ENCODE measurements around the gene OS9.
A peak's percentile ranks its signal among the peaks of the same experiment; 100 is the strongest.
"Not testable (repeated sequence)": the region's sequence is repeated elsewhere in the genome, so short reads cannot be mapped to it uniquely, and the experiment has no call there.

Gene OS9
- 351 to 604 (median 431) reads per million in 17 experiments for total RNA-seq

DNA sequence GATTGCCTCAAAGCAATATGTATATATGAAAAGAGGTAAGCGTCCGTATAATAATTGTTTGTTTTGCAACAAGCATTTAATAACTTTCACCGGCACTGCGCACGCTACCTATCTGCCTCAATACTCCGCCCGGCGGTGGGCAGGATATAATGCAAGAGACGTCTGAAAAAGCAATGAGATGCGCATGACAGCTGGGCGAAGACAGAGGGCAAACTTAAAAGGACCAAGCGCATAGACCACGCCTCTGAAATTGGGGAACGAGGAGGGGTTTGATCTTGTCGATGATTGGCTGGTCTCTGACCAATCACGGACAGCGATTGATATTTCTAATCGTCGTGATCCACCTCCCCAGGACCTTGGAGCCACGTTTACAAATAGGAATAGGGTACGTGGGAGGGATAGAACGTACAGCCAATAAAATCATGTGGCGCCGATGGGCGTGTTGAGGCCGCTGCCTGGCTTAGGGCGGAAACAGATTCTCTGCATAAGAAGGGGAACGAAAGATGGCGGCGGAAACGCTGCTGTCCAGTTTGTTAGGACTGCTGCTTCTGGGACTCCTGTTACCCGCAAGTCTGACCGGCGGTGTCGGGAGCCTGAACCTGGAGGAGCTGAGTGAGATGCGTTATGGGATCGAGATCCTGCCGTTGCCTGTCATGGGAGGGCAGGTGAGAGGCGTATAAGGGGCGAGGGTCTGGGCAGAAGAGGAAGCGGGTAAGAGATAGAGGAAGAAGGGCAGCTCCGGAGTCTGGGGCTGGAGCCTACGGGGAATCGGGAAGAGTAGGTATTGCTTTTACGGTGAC is at the start of gene OS9:
TSS of gene OS9 (plus strand) at position 474 of the 800 bp plus-strand sequence. CDS start at position 504, 30 bp downstream.
- DNase-seq = peak; percentile 97 to 100 (median 98)

GRCh38 chr12:57645990-57646658 is 47.8 kb upstream of the OS9 start:
- not testable (repeated sequence) for DNase-seq

DNA sequence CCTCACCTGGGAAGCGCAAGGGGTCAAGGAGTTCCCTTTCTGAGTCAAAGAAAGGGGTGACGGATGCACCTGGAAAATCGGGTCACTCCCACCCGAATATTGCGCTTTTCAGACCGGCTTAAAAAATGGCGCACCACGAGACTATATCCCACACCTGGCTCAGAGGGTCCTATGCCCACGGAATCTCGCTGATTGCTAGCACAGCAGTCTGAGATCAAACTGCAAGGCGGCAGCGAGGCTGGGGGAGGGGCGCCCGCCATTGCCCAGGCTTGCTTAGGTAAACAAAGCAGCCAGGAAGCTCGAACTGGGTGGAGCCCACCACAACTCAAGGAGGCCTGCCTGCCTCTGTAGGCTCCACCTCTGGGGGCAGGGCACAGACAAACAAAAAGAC is 47.3 kb upstream of the OS9 start:
- DNase-seq = not testable (repeated sequence)

GRCh38 chr12:57654042-57654441 is 39.9 kb upstream of the OS9 start:
- no peak for DNase-seq

- DNase-seq = no peak
These were observed 38.2 kb upstream of the OS9 start for GRCh38 chr12:57655541-57656240.

GRCh38 chr12:57656408-57656807 is 37.5 kb upstream of the OS9 start:
- not testable (repeated sequence) for DNase-seq

- DNase-seq = no peak
These were observed 36.2 kb upstream of the OS9 start for GRCh38 chr12:57657744-57658143.

- no peak for DNase-seq
These were observed 35.0 kb upstream of the OS9 start for GRCh38 chr12:57658890-57659289.

GRCh38 chr12:57661376-57661775 is 32.6 kb upstream of the OS9 start:
- DNase-seq = no peak

- not testable (repeated sequence) for DNase-seq
These were observed 28.7 kb upstream of the OS9 start for GRCh38 chr12:57665066-57665820.

DNA sequence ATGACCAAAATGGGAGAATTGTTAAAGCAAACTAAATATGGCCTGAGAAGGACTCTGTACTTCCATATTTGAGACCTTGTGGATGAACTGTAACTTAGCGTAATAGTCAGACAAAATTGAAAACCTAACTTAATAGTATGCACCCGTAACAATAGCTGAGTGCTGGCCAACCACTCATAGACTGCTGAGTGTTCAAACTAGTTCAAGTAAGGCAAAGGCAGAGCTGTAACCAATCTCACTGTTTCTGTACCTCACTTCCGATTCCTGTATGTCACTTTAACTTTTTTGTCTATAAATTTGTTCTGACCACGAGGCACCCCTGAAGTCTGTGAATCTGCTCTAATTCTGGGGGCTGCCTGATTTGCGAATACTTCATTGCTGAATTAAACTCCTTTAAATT is 27.0 kb upstream of the OS9 start:
- no peak for DNase-seq

DNA sequence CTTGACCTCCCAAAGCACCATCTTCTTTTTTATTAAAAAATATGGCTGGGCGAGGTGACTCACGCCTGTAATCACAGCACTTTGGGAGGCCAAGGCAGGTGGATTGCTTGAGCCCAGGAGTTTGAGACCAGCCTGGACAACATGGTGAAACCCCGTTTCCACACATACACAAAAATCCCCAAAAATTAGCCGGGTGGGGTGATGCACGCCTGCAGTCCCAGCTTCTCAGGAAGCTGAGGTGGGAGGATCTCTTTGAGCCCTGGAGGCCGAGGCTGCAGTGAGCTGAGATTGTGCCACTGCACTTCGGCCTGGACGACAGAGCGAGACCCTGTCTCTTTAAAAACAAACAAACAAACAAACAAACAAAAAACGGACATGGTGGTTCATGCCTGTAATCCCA is 24.2 kb upstream of the OS9 start:
- DNase-seq = not testable (repeated sequence)

- not testable (repeated sequence) for DNase-seq
These were observed 22.1 kb upstream of the OS9 start for GRCh38 chr12:57671811-57672210.

DNA sequence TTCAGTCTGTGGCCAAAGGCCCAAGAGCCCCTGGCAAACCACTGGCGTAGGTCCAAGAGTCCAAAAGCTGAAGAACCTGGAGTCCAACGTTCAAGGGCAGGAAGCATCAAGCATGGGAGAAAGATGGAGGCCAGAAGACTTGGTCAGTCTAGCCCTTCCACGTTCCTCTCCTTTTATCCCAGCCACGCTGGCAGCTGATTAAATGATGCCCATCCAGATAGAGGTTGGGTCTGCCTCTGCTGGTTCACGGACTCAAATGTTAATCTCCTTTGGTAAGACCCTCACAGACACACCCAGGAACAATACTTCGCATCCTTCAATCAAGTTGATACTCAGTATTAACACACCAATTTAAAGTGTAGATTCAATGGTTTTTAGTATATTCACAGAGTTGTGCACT is 21.1 kb upstream of the OS9 start:
- DNase-seq = no peak

DNA sequence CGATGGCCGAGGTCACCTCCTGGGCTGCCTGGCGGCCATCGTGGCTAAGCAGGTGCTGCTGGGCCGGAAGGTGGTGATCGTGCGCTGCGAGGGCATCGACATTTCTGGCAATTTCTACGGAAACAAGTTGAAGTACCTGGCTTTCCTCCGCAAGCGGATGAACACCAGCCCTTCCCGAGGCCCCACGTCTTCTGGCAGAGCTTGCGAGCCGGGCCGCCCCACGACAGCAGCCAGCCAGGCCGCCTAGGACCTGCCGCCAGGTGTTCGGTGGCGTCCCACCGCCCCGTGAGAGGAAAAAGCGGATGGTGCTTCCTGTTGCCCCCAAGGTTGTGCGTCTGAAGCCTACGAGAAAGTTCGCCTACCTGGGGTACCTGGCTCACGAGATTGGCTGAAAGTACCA is 19.2 kb upstream of the OS9 start:
- DNase-seq = no peak

- not testable (repeated sequence) for DNase-seq
These were observed 16.0 kb upstream of the OS9 start for GRCh38 chr12:57677947-57678346.

DNA sequence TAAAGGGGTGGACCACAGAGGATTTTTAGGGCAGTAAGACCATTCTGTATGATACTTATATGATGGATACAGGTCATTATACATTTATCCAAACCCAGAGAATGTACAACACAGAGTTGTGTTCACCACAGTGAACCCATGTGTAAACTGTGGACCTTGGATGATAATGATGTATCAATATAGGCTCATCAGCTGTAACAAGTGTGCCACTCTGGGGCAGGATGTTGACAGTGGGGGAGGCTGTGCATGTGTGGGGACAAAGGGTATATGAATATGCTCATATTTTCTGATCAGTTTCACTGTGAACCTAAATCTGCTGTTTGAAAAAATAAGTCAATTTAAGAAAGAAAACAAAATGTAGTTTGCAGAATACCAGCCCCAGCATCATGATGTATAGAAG is 14.2 kb upstream of the OS9 start:
- no peak for DNase-seq

- DNase-seq = no peak
These were observed 6.1 kb upstream of the OS9 start for GRCh38 chr12:57687862-57688261.

GRCh38 chr12:57688931-57689330 is 5.0 kb upstream of the OS9 start:
- DNase-seq = no peak

- no peak for DNase-seq
These were observed 1.4 kb upstream of the OS9 start for GRCh38 chr12:57692500-57692899.

DNA sequence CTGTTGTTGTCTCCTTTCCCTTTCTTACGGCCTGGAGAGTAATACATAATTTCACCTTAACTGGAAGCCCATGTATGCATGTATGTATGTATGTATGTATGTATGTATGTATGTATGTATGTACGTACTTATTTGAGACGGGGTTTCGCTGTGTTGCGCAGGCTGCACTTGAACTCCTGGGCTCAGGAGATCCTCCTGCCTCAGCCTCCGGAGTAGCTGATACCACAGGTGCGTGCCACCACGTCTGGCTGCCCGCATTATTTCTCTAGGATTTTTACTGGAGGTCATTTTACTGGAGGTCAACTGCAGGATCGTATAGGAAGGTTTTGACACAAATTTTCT is 644 bp upstream of the OS9 start:
- no peak for DNase-seq

DNA sequence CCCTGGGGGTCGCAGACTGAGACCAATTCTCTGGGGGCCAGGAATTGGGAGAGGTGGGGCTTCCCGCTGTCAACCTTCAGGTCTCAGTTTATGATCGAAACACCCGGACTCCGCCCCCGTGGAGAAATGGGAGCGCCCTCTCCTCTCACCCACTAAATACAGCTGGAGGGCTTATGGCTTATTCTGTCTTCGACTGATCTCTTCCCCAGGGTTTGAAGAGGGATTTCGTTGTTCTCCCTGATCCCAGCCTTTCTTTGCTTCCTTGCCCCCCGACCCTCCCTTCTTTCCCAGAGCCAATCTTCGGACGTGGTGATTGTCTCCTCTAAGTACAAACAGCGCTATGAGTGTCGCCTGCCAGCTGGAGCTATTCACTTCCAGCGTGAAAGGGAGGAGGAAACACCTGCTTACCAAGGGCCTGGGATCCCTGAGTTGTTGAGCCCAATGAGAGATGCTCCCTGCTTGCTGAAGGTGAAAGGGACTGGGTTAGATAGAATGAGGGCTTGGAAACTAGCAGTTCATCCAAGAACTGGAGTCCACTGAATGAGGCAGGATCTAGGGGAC is 607 bp downstream of the OS9 start:
- DNase-seq = peak in 2 of 4 experiments; percentile 6 to 22
